GM21390 (cell line): ENCODE measurements around the gene ANGPTL2.
"Not testable (repeated sequence)": the region's sequence is repeated elsewhere in the genome, so short reads cannot be mapped to it uniquely, and the experiment has no call there.

Experiments used
- ATAC-seq: cut with Tn5 transposase; IDR thresholded peaks from one replicate; pipeline ENCODE4 v1.9.1; 2021; ENCODE audit not compliant: unreplicated experiment

Gene ANGPTL2

GRCh38 chr9:127122176-127123063, at the start of gene ANGPTL2:
Gene ANGPTL2, minus strand, starts transcription at chr9:127122635. Its CDS starts 13,904 bp downstream, at chr9:127108731.
- ATAC-seq: no peak

GRCh38 chr9:127171348-127171747, 48.9 kb upstream of the ANGPTL2 start:
- not testable (repeated sequence) for ATAC-seq

DNA sequence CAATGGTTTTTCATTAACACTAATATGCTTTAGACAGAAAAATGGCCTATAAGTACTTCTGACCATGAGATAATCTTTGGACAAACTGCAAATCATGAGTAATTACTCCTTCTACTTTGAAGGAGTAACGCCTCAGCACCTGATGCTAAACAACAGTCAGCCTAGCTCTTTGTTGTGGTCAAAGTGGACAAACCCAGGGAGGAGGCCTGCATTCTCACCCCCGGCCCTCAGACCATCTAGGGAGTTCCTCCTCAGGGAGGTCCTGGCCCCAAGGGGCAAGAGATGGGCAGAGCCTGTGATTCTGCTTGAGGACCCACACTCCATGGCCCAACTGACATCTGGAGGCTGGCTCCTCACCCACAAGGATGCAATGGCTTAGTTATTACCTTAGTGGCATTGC, 48.2 kb upstream of the ANGPTL2 start:
- no peak for ATAC-seq

DNA sequence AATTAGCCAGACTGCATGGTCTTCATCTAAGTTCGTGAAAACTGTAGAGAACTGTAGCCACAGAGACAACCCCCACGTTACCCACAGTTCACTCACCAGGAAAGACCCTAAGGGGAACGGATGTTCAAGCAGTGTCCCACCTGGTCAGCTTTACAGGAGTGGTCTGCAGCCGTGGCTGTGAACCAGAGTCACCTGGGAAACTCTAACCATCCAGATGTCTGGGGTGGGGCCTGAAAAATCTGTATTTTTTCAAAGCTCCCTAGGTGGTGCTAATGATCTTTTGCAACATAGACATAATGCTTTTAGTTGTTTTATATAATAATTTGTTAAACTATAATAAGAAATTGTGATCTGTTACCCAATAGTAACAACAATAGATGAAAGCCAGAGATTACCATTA, 47.7 kb upstream of the ANGPTL2 start:
- ATAC-seq: no peak

GRCh38 chr9:127169575-127169883, 47.1 kb upstream of the ANGPTL2 start:
- no peak for ATAC-seq

DNA sequence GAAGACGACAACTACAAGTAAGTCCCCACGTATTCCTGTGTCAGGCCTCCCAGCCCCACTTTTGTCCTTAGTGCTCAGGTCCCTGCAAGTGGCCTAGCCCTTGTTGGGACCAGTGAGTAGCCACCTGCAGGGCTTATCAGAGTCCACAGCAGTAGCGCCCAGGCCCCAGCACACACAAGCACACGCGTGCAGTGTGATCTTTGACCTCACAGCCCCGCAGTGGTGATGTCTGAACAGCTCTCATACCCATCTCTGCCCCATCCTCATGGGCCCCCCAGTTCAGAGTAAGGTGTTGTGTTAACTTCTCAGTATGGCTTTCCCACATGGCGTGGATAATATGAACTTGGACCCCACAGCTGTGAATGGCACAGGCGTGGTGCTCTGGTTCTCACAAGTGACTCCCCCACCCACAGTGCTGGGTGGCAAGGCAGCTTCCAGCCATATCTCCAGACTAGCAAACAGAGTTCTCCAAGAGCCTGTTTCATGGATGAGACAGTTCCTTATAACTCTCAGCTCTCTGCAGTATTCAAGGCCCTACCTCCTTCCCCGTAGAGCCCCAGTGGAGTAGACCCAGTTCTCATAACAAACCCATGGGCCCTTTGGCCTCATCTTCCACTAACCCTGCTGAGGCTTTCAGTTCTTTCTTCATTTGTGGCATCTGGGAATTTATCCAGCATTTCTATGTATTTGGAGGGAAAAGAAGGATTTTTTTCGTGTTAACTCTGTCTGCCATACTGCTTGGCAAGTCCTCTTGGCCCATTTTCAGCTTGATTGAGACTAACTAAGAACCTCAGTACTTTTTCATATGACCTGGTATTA, 46.5 kb upstream of the ANGPTL2 start:
- no peak for ATAC-seq

GRCh38 chr9:127167560-127168326, 45.3 kb upstream of the ANGPTL2 start:
- ATAC-seq: no peak

GRCh38 chr9:127166651-127167524, 44.5 kb upstream of the ANGPTL2 start:
- ATAC-seq: peak; percentile 65

- ATAC-seq: no peak
Observed at GRCh38 chr9:127166111-127166510, 43.7 kb upstream of the ANGPTL2 start.

GRCh38 chr9:127165116-127165515, 42.7 kb upstream of the ANGPTL2 start:
- ATAC-seq: no peak

GRCh38 chr9:127163409-127163808, 41.0 kb upstream of the ANGPTL2 start:
- ATAC-seq: peak; percentile 35

DNA sequence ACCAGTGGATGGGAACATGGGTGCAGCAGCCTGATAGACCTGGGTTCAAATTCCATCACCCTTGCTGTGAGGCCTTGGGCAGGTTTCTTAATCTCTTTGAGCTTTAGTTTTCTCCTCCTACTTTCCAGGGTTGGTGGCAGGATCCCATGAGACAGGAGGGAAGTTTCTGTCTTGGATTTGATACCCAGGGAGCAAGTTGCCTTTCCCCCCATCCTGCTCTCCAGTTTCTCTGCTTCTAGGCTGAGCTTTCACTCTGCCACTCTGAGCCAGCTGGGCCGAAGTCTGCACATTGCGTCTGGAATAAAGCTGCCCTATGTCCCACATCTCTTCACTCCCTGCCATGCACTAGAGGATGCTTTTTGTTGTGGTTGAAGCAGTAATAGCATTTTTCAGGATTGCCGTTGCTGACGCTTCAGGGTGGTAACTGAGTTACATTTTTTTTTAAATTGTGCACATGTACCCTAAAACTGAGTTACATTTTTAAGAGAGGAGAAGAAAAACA, 40.5 kb upstream of the ANGPTL2 start:
- ATAC-seq: no peak

DNA sequence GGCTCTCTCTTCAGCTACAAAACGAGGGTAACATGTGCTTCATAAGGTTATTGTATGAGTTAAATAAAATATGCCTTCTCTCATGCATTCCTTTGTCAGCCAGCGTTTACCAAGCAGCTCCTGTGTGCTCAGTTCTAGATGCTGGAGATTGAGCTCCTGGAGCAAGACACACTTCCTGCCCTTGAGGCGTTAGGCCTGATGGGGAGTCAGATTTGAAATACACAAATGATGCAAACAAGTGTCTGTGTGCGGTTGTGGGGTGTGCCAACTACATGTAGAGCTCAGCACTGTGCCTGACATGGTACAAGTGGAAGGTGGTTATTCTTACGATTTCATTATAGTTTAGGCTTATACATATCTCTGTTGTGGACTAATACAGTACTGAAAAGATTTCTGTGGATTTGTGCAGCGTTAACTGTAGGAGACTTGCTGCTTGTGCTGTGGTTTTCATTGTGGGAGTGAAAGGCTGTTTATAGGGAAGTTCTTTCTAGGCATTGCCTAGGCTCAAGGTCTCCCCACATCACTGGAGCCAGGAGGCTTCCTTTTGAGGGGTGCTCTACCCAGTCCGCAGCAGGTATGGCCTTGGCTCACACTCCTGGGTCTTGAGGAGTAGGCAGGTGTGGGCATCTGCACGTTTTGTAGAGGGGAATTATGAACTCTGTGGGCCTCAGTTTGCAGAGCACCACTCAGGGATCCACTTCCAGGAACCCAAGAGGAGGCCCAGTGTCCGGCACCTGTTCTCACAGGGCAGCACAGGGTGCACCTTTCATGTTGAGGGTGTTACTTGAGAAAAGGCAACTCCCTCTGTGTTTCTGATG, 39.8 kb upstream of the ANGPTL2 start:
- no peak for ATAC-seq

GRCh38 chr9:127161081-127161624, 38.7 kb upstream of the ANGPTL2 start:
- ATAC-seq: no peak

GRCh38 chr9:127159949-127160610, 37.6 kb upstream of the ANGPTL2 start:
- ATAC-seq: no peak

- no peak for ATAC-seq
Observed at GRCh38 chr9:127159325-127159801, 36.9 kb upstream of the ANGPTL2 start.

- no peak for ATAC-seq
Observed at GRCh38 chr9:127158786-127159324, 36.4 kb upstream of the ANGPTL2 start.

- ATAC-seq: no peak
Observed at GRCh38 chr9:127155314-127155960, 33.0 kb upstream of the ANGPTL2 start.
